Right kidney (tissue), 1 donor: ENCODE measurements around the gene JAK3.
"Not testable (repeated sequence)": the region's sequence is repeated elsewhere in the genome, so short reads cannot be mapped to it uniquely, and the experiment has no call there.

ENCODE experiments used
- DNase-seq: peaks from one replicate; pipeline ENCODE4 v3.0.0-alpha.2; 2016

Gene JAK3

GRCh38 chr19:17803264-17803896 lies 44.4 kb downstream of the JAK3 start:
- no peak for DNase-seq

GRCh38 chr19:17802137-17802858 lies 45.5 kb downstream of the JAK3 start:
- DNase-seq, result no peak

GRCh38 chr19:17798599-17798998 lies 49.2 kb downstream of the JAK3 start:
- not testable (repeated sequence) for DNase-seq

- DNase-seq, result no peak
Observed at GRCh38 chr19:17797424-17798201, 50.2 kb downstream of the JAK3 start.

GRCh38 chr19:17796838-17797423 lies 50.9 kb downstream of the JAK3 start:
- no peak for DNase-seq

GRCh38 chr19:17796013-17796837 lies 51.6 kb downstream of the JAK3 start:
- no peak for DNase-seq

- DNase-seq, result peak; percentile 21
Observed at GRCh38 chr19:17795495-17795856, 52.3 kb downstream of the JAK3 start.

- peak; percentile 31 for DNase-seq
Observed at GRCh38 chr19:17794731-17795494, 52.9 kb downstream of the JAK3 start, which contains the start of gene B3GNT3. TSS of gene B3GNT3 (plus strand) at chr19:17795138. CDS start at chr19:17807808, 12,670 bp downstream.

- DNase-seq, result no peak
Observed at GRCh38 chr19:17794412-17794730, 53.4 kb downstream of the JAK3 start.

- DNase-seq, result no peak
Observed at GRCh38 chr19:17790059-17790780, 57.6 kb downstream of the JAK3 start.

- DNase-seq, result no peak
Observed at GRCh38 chr19:17788632-17789031, 59.1 kb downstream of the JAK3 start.

GRCh38 chr19:17787274-17787913 lies 60.4 kb downstream of the JAK3 start:
- DNase-seq, result no peak

GRCh38 chr19:17784201-17785008 lies 63.4 kb downstream of the JAK3 start:
- peak; percentile 72 for DNase-seq

GRCh38 chr19:17783721-17784120 lies 64.1 kb downstream of the JAK3 start:
- DNase-seq, result not testable (repeated sequence)

GRCh38 chr19:17780781-17781180 lies 67.0 kb downstream of the JAK3 start:
- DNase-seq, result no peak

GRCh38 chr19:17778968-17779929 lies 68.5 kb downstream of the JAK3 start:
- peak; percentile 52 for DNase-seq

GRCh38 chr19:17778251-17778967 lies 69.4 kb downstream of the JAK3 start:
- peak; percentile 57 for DNase-seq
